Heart right ventricle (tissue), 16 donors: Measurements from ENCODE around the gene GPC3. TPM values are rescaled to one million over a fixed set of nuclear protein-coding genes. Genes with fewer than 3 reads are reported as not detected.

ENCODE experiments used
- ATAC-seq, 8 donors: fragments of 200-7000 bp; cut with Tn5 transposase; one replicate each; pipeline ENCODE4 v1.9.1; 2020; ENCODE audit warnings: mild to moderate bottlenecking in 8 of 8, moderate library complexity in 8 of 8, moderate number of reproducible peaks in 1 of 8
- DNase-seq, 2 donors: peaks; one replicate each; pipeline ENCODE4 v3.0.0-alpha.2; 2020
- H3K27ac ChIP-seq, 10 donors: fragments of 200-600 bp; sonication (generic) in 2 of 10; one replicate each; pipeline versions ENCODE4 v1.5.0 to v1.8.0; 2020 to 2022; ENCODE audit warnings: mild to moderate bottlenecking in 3 of 10
- H3K27me3 ChIP-seq, 7 donors: fragments of 200-600 bp; one replicate each; pipeline ENCODE4 v1.8.0; 2021 to 2022; ENCODE audit warnings: mild to moderate bottlenecking in 2 of 7
- H3K36me3 ChIP-seq, 9 donors: fragments of 200-600 bp; sonication (generic) in 1 of 9; one replicate each; pipeline versions ENCODE4 v1.5.0 to v1.8.0; 2020 to 2022; ENCODE audit warnings: mild to moderate bottlenecking in 2 of 9
- H3K4me1 ChIP-seq, 9 donors: fragments of 200-600 bp; sonication (generic) in 1 of 9; one replicate each; pipeline versions ENCODE4 v1.5.0 to v1.8.0; 2020 to 2022; ENCODE audit warnings: mild to moderate bottlenecking in 4 of 9
- H3K4me3 ChIP-seq, 10 donors: fragments of 200-600 bp; sonication (generic) in 2 of 10; one replicate each; pipeline versions ENCODE4 v1.5.0 to v1.8.0; 2020 to 2022; ENCODE audit warnings: mild to moderate bottlenecking in 7 of 10, moderate library complexity in 2 of 10
- H3K9me3 ChIP-seq, 11 donors: fragments of 200-600 bp in 10 of 11; sonication (generic) in 2 of 11; one replicate each; pipeline versions ENCODE4 v1.5.0 to v1.8.0; 2013 to 2022; ENCODE audit warnings: mild to moderate bottlenecking in 2 of 11, control low read depth in 1 of 11, moderate library complexity in 1 of 11
- WGBS, 2 donors: extraction: QIAGEN DNeasy Blood & Tissue Kit; methylation state at CpG; one replicate each; pipeline ENCODE4 v1.1.7; 2013; ENCODE audit warnings: inconsistent platforms in 1 of 2; 5-methylcytosine and 5-hydroxymethylcytosine counted together
- intact Hi-C, 10 donors: fragments of 100-400 bp; cut with DNase I; formaldehyde crosslinking; loops; one replicate each; pipeline versions ENCODE4 v1.11.1 to v1.14.2; 2022
- polyA plus RNA-seq, 2 donors: library from polyadenylated mRNA; stranded (reverse); fragments of 200-250 nt; gene quantifications; one replicate each; pipeline ENCODE4 v1.2.3, GENCODE V29; 2013
- total RNA-seq, 10 donors: library from RNA; stranded (reverse); fragmentation: NEBNext Ultra II Directional in 3 of 10; extraction: Animal tissue kit (Norgen Biotek cat#: 25700) in 3 of 10; gene quantifications; one replicate each; pipeline versions ENCODE4 v1.2.1 to v1.2.4, GENCODE V29; 2021 to 2023
- TF ChIP-seq, protein P1 (sequence below), 9 donors: fragments of 200-600 bp; sonication (generic) in 2 of 9; IDR thresholded peaks; one replicate each; pipeline versions ENCODE4 v1.5.0 to v1.8.0; 2021 to 2022; ENCODE audit warnings: antibody characterized with exemption in 9 of 9, mild to moderate bottlenecking in 5 of 9, moderate library complexity in 1 of 9
- donor health status: Arrhythmogenic right ventricular cardiomyopathy.
- donor health status: ischemic (EF 13 %, LVEDD 7.1; RV severe dilation, severe dysfunction).
- donor health status: healthy with polysubstance abuse.
- donor health status: DM: no; HTN: yes; CAD: no.
- donor health status: DM: no; HTN: no; CAD: no.
- donor health status: ischemic (EF 25% LVEDD 6.9; RV normal size, moderate dysfunction).
- donor health status: ischemic (EF 25% LVEDD 5.7; RV mildly dilated, moderate dysfunction).
- donor health status: healthy.
- donor health status: DM: yes; HTN: yes; CAD: no.
- donor health status: Ischemic cardiomyopathy.
- donor health status: ischemic (EF 35%, LVEDD 5.7; RV mildly dilated, moderate dysfunction).
- donor health status: nonischemic (EF 11% LVEDD 7.7; RV severe dilation, severe dysfunction).
- donor health status: DM: yes; HTN: yes; CAD: no.
- donor health status: PGD.
- donor health status: ischemic (EF 29% LVEDD 5.4; RV normal size, mild dysfunction).
- donor health status: nonischemic (EF 23%, LVEDD 6.1; RV moderate dilation, normal function).

The GPC3 gene
- total and polyA plus RNA-seq, 12 donors = 0.66 to 5.6 (median 3.4) TPM

DNA sequence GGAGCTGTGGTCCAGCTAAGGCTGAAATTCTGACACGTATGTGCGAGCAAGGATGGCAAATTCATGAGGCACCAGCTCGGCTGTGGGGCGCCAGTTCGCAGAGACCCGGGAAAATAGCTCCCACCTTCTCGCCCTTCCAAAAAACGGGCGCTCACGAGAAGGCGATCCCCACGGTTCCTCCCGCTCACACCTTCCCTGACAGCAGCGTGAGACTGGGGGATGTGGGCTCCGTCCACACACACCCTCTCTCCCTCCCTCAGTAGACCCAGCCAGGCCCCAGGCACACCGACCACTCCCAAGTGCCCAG, 584 bp downstream of the GPC3 start:
- no peak for DNase-seq
- ATAC-seq = no peak
- intact Hi-C loops = loop anchor here in 1 of 10 donors (5.0 kb wide), 1 partner anchor 123 kb away; no protein-coding TSS in a partner anchor
- Histone ChIP-seq H3K4me3 (peak overlapping the region in 9 of 10 donors; percentile 7 to 42 (median 29)), H3K27me3 (peaks cover 0 to 74% (median 10%) of the 10 kb centered on the region in 7 donors), H3K4me1 (peaks cover 0 to 6% (median 0%) of the 10 kb centered on the region in 9 donors), H3K9me3 (no peaks in the 10 kb centered on the region), H3K36me3 (no peaks in the 10 kb centered on the region), H3K27ac (no peak overlapping the region)
- 0 to 10% methylated on average over 3 to 16 of the region's 16 CpGs for WGBS, 2 donors
- TF ChIP-seq, protein P1, sequence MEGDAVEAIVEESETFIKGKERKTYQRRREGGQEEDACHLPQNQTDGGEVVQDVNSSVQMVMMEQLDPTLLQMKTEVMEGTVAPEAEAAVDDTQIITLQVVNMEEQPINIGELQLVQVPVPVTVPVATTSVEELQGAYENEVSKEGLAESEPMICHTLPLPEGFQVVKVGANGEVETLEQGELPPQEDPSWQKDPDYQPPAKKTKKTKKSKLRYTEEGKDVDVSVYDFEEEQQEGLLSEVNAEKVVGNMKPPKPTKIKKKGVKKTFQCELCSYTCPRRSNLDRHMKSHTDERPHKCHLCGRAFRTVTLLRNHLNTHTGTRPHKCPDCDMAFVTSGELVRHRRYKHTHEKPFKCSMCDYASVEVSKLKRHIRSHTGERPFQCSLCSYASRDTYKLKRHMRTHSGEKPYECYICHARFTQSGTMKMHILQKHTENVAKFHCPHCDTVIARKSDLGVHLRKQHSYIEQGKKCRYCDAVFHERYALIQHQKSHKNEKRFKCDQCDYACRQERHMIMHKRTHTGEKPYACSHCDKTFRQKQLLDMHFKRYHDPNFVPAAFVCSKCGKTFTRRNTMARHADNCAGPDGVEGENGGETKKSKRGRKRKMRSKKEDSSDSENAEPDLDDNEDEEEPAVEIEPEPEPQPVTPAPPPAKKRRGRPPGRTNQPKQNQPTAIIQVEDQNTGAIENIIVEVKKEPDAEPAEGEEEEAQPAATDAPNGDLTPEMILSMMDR (IDR thresholded peaks at IDR 0.05) = no peak

DNA sequence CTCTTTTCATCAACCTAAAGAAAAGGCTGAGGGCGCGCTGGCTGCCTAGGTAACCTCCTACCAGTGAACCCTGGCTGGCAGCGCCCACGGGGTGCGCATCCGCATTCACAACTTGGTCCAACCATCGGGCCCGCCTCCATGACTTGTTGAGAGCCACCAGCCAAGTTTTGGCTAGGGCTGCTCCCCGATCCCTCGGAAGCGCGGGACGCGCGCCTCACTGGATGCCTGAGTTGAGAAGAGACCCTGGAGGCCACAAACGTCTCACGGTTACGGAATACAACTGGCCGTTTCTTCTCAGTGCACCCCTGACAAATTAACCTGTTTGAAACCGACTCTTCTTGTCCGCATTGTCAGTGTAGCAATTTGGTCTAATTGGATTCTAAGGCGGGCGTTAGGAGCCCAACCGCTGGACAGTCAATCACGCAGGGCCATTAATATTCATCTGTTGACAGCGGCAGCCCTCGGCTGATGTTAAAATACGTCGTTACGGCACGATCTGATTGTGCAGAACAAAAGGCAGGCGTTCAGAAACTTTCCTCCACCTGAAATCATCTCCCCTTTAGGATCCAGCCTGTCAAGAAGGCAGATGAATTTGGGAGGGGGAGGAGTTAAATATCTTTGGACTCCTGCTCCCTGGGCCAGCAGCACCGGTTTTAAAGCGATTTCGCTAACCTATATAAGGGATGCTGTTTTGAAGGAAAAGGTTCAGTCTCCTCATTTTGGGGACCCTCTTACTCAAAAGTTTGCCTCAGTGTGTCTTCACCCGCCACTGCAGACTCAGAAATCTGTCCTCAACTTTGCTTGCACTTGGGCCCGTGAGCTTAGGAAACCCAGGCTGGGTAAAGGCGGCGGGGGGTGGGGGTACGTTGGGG, 1.2 kb downstream of the GPC3 start:
- TF ChIP-seq, protein P1 (IDR thresholded peaks at IDR 0.05) = no peak
- ATAC-seq (no peak), DNase-seq (no peak)
- intact Hi-C loops = no loop called here
- Histone ChIP-seq H3K4me3 (peak overlapping the region in 2 of 10 donors; percentile 25 to 36), H3K4me1 (peaks cover 0 to 6% (median 0%) of the 10 kb centered on the region in 9 donors), H3K27ac (no peak overlapping the region), H3K27me3 (peaks cover 0 to 80% (median 10%) of the 10 kb centered on the region in 7 donors), H3K36me3 (no peaks in the 10 kb centered on the region), H3K9me3 (no peaks in the 10 kb centered on the region)
- 11 to 17% methylated on average over 39 to 40 of the region's 40 CpGs for WGBS, 2 donors

DNA sequence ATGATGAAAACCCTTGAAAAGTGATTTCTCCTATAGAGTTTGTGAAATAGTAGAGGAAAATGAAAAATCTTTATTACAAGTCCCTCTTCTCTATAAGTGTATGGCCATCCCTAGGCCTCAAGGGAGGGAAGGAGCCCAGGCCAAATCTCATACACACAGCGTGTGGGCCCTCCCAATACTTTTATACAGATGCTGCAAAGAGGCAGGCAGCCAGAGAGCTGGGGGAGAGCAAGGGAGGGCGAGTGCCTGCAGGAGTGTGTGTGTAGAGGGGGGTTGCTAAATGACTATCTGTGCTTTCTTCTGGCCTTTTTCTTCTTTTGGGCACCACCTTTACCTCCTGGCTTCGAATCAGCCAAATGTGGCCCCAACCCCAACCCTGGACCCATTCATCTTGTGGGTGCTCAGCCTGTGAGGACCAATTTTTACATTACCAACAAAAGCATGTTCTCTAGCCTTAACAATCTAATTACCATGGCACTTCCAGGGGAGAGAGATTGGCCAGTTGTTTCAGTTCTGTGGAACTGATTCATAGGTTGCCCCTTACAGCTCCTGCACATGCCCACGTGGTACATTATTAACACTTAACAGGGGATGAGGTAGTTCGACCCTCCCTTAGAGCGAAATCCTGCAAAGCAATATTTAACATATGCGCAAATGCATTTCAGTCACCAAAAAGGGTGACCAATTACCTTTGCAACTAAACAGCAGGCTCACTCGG, 2.0 kb downstream of the GPC3 start:
- H3K27ac ChIP-seq = no peak overlapping the region
- intact Hi-C loops = no loop called here
- peaks cover 0 to 82% (median 10%) of the 10 kb centered on the region in 7 donors for H3K27me3 ChIP-seq
- no peak overlapping the region for H3K4me3 ChIP-seq
- TF ChIP-seq, protein P1 (IDR thresholded peaks at IDR 0.05) = no peak
- 56 to 62% methylated on average over 8 of the region's 8 CpGs for WGBS, 2 donors
- H3K9me3 ChIP-seq = no peaks in the 10 kb centered on the region
- no peaks in the 10 kb centered on the region for H3K36me3 ChIP-seq
- ATAC-seq = no peak
- no peak for DNase-seq
- peaks cover 0 to 6% (median 0%) of the 10 kb centered on the region in 9 donors for H3K4me1 ChIP-seq

DNA sequence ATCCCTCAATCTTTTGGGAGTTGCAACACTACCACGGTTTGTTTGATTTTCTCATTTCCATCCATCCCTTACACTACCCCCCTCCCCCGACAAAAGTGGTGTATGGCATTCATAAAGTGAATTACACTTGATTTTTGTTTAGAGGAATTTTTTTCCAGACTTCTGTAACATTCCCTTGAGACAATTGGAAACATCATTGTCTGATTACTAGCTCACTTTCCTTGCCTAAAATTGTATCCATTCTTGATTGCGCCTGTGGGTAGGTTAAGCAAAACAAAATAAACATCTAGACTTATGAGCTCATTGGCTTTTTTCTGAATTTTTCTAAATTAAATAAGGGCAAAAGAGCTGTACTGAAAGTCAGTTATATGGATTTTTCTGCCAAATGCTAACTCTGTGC, 3.5 kb downstream of the GPC3 start:
- Histone ChIP-seq H3K4me3 (no peak overlapping the region), H3K36me3 (no peaks in the 10 kb centered on the region), H3K27ac (no peak overlapping the region), H3K27me3 (peaks cover 0 to 71% (median 10%) of the 10 kb centered on the region in 7 donors), H3K9me3 (no peaks in the 10 kb centered on the region), H3K4me1 (peaks cover 0 to 6% (median 0%) of the 10 kb centered on the region in 9 donors)
- TF ChIP-seq, protein P1 (IDR thresholded peaks at IDR 0.05) = no peak
- intact Hi-C loops = no loop called here
- WGBS, 2 donors = 65 to 68% methylated on average over 3 of the region's 3 CpGs
- DNase-seq (no peak), ATAC-seq (no peak)
